Lower lobe of right lung (tissue), 2 donors: Measurements from ENCODE around the gene ZFP90. TPM values are rescaled to one million over a fixed set of nuclear protein-coding genes. Genes with fewer than 3 reads are reported as not detected.

Experiments
- ATAC-seq, 2 donors: fragments of 200-7000 bp; cut with Tn5 transposase; one replicate each; pipeline ENCODE4 v1.9.1; 2020 to 2022; ENCODE audit warnings: mild to moderate bottlenecking in 2 of 2, moderate library complexity in 2 of 2
- DNase-seq: peaks from one replicate; pipeline ENCODE4 v3.0.0-alpha.2; 2020
- H3K27ac ChIP-seq: fragments of 200-600 bp; one replicate; pipeline ENCODE4 v1.8.0; 2022
- H3K27me3 ChIP-seq: fragments of 200-600 bp; one replicate; pipeline ENCODE4 v1.8.0; 2022; ENCODE audit warnings: low read depth
- H3K36me3 ChIP-seq: fragments of 200-600 bp; one replicate; pipeline ENCODE4 v1.8.0; 2022; ENCODE audit warnings: mild to moderate bottlenecking
- H3K4me1 ChIP-seq: fragments of 200-600 bp; one replicate; pipeline ENCODE4 v1.8.0; 2022
- H3K4me3 ChIP-seq: fragments of 200-600 bp; one replicate; pipeline ENCODE4 v1.8.0; 2022; ENCODE audit warnings: mild to moderate bottlenecking
- H3K9me3 ChIP-seq: fragments of 200-600 bp; one replicate; pipeline ENCODE4 v1.8.0; 2022
- CTCF ChIP-seq: fragments of 200-600 bp; IDR thresholded peaks from one replicate; pipeline ENCODE4 v1.8.0; 2022; ENCODE audit warnings: antibody characterized with exemption, mild to moderate bottlenecking
- intact Hi-C: fragments of 100-400 bp; cut with DNase I; formaldehyde crosslinking; loops from one replicate; pipeline ENCODE4 v1.11.0; 2022
- total RNA-seq: library from RNA; stranded (reverse); fragmentation: NEBNext Ultra II Directional; extraction: Animal tissue kit (Norgen Biotek cat#: 25700); gene quantifications from one replicate; pipeline ENCODE4 v1.2.1, GENCODE V29; 2021
- donor health status: DM: no; HTN: yes; CAD: no; lungs with severe emphysema.

Gene ZFP90
- total RNA-seq, 1 donor from 2014 or later = 25.7 TPM

- DNase-seq (no peak), ATAC-seq (no peak)
- H3K36me3 ChIP-seq = peaks cover 42% of the 10 kb centered on the region
- peaks cover 100% of the 10 kb centered on the region for H3K9me3 ChIP-seq
- H3K4me3 ChIP-seq = no peak overlapping the region
- no peaks in the 10 kb centered on the region for H3K4me1 ChIP-seq
- no peak for TF ChIP-seq CTCF
- no peak overlapping the region for H3K27ac ChIP-seq
- no peaks in the 10 kb centered on the region for H3K27me3 ChIP-seq
- intact Hi-C loops = no loop called here
These were observed 25.4 kb downstream of the ZFP90 start for GRCh38 chr16:68564382-68564985.

- no peak overlapping the region for H3K27ac ChIP-seq
- no peak overlapping the region for H3K4me3 ChIP-seq
- DNase-seq (no peak), ATAC-seq (no peak)
- no peak for TF ChIP-seq CTCF
- intact Hi-C loops = no loop called here
- no peaks in the 10 kb centered on the region for H3K27me3 ChIP-seq
- no peaks in the 10 kb centered on the region for H3K4me1 ChIP-seq
- H3K9me3 ChIP-seq = peaks cover 99% of the 10 kb centered on the region
- H3K36me3 ChIP-seq = no peaks in the 10 kb centered on the region
These were observed 35.4 kb downstream of the ZFP90 start for GRCh38 chr16:68574479-68574878.

- TF ChIP-seq CTCF = no peak
- ATAC-seq = no peak
- Histone ChIP-seq H3K9me3 (peaks cover 98% of the 10 kb centered on the region), H3K36me3 (no peaks in the 10 kb centered on the region), H3K4me3 (no peak overlapping the region), H3K27me3 (no peaks in the 10 kb centered on the region), H3K27ac (no peak overlapping the region), H3K4me1 (no peaks in the 10 kb centered on the region)
- intact Hi-C loops = no loop called here
- DNase-seq = no peak
These were observed 36.0 kb downstream of the ZFP90 start for GRCh38 chr16:68575082-68575481.

GRCh38 chr16:68577352-68577853 is 38.3 kb downstream of the ZFP90 start:
- intact Hi-C loops = no loop called here
- no peak for TF ChIP-seq CTCF
- H3K27me3 ChIP-seq = no peaks in the 10 kb centered on the region
- no peaks in the 10 kb centered on the region for H3K4me1 ChIP-seq
- H3K27ac ChIP-seq = no peak overlapping the region
- no peak for DNase-seq
- H3K36me3 ChIP-seq = no peaks in the 10 kb centered on the region
- ATAC-seq = no peak
- no peak overlapping the region for H3K4me3 ChIP-seq
- H3K9me3 ChIP-seq = peaks cover 89% of the 10 kb centered on the region

- Histone ChIP-seq H3K36me3 (no peaks in the 10 kb centered on the region), H3K27ac (no peak overlapping the region), H3K27me3 (no peaks in the 10 kb centered on the region), H3K9me3 (no peaks in the 10 kb centered on the region), H3K4me1 (peaks cover 4% of the 10 kb centered on the region), H3K4me3 (no peak overlapping the region)
- TF ChIP-seq CTCF = peak; percentile 62
- peak; percentile 77 for DNase-seq
- peak; percentile 92 for ATAC-seq
- intact Hi-C loops = no loop called here
These were observed 51.3 kb downstream of the ZFP90 start for GRCh38 chr16:68590201-68590994.
